22Rv1 (cell line): ENCODE data around the gene MOGAT2.

Source experiments
- ZFX ChIP-seq: fragments of 450-650 bp; IDR thresholded peaks from 2 replicates; pipeline ENCODE4 v1.6.1; 2017; ENCODE audit warnings: antibody characterized with exemption, borderline replicate concordance
- TF ChIP-seq, protein P1 (sequence below): fragments of 450-650 bp; IDR thresholded peaks from 2 replicates; pipeline ENCODE4 v1.5.1; 2017; ENCODE audit warnings: mild to moderate bottlenecking

DNA sequence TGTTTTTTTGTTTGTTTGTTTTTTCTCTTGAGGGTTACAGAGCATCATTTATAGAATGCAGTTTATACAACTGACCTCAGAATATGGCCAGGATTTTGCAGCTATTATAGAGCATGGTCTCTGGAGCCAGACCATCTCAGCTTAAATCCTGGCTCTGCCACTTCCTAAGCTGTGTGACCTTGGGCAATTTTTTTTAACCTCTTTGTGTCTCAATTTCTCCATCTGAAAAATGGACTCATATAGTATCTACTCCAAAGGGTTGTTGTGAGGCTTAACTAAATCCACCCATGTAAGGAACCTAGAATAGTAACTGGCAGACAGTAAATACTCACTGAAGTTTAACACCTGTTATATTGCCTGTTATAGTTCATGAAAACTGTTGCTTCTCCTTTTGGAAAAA lies 42.6 kb downstream of the MOGAT2 start:
- TF ChIP-seq, protein P1, sequence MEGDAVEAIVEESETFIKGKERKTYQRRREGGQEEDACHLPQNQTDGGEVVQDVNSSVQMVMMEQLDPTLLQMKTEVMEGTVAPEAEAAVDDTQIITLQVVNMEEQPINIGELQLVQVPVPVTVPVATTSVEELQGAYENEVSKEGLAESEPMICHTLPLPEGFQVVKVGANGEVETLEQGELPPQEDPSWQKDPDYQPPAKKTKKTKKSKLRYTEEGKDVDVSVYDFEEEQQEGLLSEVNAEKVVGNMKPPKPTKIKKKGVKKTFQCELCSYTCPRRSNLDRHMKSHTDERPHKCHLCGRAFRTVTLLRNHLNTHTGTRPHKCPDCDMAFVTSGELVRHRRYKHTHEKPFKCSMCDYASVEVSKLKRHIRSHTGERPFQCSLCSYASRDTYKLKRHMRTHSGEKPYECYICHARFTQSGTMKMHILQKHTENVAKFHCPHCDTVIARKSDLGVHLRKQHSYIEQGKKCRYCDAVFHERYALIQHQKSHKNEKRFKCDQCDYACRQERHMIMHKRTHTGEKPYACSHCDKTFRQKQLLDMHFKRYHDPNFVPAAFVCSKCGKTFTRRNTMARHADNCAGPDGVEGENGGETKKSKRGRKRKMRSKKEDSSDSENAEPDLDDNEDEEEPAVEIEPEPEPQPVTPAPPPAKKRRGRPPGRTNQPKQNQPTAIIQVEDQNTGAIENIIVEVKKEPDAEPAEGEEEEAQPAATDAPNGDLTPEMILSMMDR = no peak
- TF ChIP-seq ZFX = no peak
